ENCODE data around the gene NFE2L3. TPM values are rescaled to one million over a fixed set of nuclear protein-coding genes. Genes with fewer than 3 reads are reported as not detected.
"Not testable (repeated sequence)": the region's sequence is repeated elsewhere in the genome, so short reads cannot be mapped to it uniquely, and the experiment has no call there.

The NFE2L3 gene
- total RNA-seq, 1 donor from 2014 or later, result 9.8 TPM

DNA sequence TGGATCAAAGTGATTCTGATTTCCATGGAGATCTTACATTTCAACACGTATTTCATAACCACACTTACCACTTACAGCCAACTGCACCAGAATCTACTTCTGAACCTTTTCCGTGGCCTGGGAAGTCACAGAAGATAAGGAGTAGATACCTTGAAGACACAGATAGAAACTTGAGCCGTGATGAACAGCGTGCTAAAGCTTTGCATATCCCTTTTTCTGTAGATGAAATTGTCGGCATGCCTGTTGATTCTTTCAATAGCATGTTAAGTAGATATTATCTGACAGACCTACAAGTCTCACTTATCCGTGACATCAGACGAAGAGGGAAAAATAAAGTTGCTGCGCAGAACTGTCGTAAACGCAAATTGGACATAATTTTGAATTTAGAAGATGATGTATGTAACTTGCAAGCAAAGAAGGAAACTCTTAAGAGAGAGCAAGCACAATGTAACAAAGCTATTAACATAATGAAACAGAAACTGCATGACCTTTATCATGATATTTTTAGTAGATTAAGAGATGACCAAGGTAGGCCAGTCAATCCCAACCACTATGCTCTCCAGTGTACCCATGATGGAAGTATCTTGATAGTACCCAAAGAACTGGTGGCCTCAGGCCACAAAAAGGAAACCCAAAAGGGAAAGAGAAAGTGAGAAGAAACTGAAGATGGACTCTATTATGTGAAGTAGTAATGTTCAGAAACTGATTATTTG is 33.3 kb downstream of the NFE2L3 start:
- FAIRE-seq, result no peak
- no peak for DNase-seq (ENCODE audit: low spot score in 2 of 2)

GRCh38 chr7:26185844-26186180 is 33.8 kb downstream of the NFE2L3 start:
- DNase-seq (ENCODE audit: low spot score in 2 of 2) (no peak), FAIRE-seq (no peak)

- FAIRE-seq (no peak), DNase-seq (ENCODE audit: low spot score in 2 of 2) (no peak)
Measured at GRCh38 chr7:26186364-26187311, 34.6 kb downstream of the NFE2L3 start.

GRCh38 chr7:26187380-26188205 is 35.6 kb downstream of the NFE2L3 start:
- DNase-seq (ENCODE audit: low spot score in 2 of 2), result no peak
- FAIRE-seq, result no peak

GRCh38 chr7:26188206-26188956 is 36.4 kb downstream of the NFE2L3 start:
- FAIRE-seq (no peak), DNase-seq (ENCODE audit: low spot score in 2 of 2) (no peak)

DNA sequence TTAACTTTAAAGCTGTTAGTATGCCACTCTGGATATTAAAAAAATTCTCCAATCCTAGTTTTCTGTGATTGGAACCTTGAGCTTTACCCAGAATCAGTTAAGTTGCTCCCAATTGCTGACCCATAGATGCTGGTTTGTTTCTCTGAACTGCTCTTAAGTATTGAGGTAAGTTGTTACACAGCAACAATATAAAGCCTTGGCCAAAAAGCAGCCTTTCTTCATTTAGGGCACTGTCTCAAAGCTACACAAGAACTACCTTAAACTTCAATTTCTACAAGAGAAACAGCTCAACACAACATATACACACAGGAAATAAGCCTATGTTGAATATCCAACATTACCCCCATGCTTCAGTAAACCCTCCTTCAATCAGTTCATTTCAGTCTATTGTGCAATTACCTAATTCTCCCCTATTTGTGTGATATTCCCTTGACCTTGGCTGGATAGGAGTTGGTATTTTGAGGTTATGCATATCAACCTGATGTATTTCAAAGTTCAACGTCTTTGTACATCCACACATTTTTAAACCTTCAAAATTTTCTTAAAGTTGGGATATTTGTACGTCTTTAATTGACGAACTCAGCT is 37.1 kb downstream of the NFE2L3 start:
- FAIRE-seq, result no peak

DNA sequence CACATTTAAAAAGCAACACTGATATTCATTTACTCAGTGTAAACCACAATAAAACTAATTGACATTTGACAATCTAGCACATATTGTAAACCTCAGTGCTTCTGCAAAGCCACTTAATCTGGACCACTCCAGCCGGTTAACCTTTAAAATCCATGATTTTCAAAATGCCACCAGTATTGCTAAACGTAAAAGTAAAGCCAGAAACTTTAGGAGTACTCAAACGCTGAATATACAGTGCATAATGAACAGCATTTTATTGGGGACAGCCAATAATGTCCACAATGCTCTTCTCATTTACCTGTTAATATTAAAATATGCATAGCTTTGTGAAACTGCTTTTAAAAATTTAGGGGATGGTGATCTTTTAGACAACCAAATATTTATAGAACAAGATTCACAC is 37.7 kb downstream of the NFE2L3 start:
- DNase-seq (ENCODE audit: low spot score in 2 of 2) (no peak), FAIRE-seq (no peak)

More for the DNA sequence above, 37.1 kb downstream of the NFE2L3 start:
- DNase-seq (ENCODE audit: low spot score in 2 of 2), result no peak

- FAIRE-seq (no peak), DNase-seq (ENCODE audit: low spot score in 2 of 2) (no peak)
Measured at GRCh38 chr7:26190417-26190869, 38.4 kb downstream of the NFE2L3 start.

- FAIRE-seq (no peak), DNase-seq (ENCODE audit: low spot score in 2 of 2) (no peak)
Measured at GRCh38 chr7:26191233-26191973, 39.4 kb downstream of the NFE2L3 start.

DNA sequence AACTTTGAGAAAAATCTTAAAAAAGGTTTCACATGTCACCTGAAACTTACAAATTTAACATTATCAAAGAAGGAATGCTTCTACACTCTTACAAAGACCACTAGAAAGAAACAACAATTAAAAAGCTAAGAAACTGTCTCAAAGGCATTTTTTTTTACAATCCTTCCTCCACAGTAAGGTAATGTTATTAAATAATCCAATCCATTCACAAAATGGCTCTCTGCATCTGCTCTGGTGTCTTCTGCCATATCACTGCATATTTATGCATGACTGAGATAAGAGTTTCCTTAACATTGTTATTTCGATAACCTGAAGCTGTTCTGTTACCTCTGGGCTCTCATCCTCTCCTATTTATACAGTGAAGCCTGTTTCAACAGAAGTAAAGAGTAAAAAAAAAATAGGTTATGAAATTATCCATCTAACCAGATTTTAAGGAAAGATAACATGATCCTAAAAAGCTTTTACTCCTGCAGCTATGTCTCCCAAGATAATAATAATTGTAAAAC is 40.0 kb downstream of the NFE2L3 start:
- FAIRE-seq, result no peak
- no peak for DNase-seq (ENCODE audit: low spot score in 2 of 2)

DNA sequence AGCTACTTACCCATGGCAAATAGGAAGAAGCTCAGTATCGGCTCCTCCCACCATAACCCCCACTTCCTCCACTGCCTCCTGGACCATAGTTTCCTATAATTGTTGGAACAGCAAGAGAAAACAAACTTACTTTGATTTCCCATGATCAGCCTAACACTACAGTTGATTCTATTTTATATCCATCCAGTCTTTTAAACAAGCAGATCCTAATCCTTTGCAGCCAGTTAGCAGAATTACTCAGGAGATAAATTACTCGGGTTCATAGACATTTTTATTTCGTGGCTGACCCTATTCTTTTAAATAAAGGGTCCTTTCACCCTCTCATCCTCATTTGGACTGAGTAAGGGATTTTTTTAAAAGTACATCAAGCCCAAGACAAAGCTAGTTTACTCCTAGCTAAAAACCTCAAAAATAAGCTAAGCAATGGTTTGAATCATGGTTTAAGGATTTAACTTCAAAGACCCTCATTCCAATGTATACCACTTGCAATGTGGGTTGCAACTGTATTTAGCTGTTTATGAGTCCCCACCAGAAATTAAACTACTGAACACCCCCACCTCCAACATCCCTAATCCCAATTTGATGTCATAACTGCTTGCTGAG is 40.6 kb downstream of the NFE2L3 start:
- FAIRE-seq (no peak), DNase-seq (ENCODE audit: low spot score in 2 of 2) (no peak)

GRCh38 chr7:26193432-26194207 is 41.6 kb downstream of the NFE2L3 start:
- no peak for FAIRE-seq
- no peak for DNase-seq (ENCODE audit: low spot score in 2 of 2)

DNA sequence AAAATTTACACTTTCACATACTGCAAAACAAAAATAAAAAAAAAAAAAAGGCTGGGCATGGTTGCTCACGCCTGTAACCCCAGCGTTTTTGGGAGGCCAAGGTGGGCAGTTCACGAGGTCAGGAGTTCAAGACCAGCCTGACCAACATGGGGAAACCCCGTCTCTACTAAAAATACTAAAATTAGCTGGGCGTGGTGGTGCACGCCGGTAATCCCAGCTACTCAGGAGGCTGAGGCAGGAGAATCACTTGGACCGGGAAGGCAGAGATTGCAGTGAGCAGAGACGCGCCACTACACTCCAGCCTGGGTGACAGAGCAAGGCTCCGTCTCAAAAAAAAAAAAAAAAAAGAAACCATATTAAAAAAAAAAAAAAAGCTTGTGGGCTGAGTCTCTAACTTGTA is 42.8 kb downstream of the NFE2L3 start:
- not testable (repeated sequence) for FAIRE-seq; DNase-seq (ENCODE audit: low spot score in 2 of 2)

GRCh38 chr7:26195182-26195581 is 43.2 kb downstream of the NFE2L3 start:
- no peak for DNase-seq (ENCODE audit: low spot score in 2 of 2)
- FAIRE-seq, result no peak

DNA sequence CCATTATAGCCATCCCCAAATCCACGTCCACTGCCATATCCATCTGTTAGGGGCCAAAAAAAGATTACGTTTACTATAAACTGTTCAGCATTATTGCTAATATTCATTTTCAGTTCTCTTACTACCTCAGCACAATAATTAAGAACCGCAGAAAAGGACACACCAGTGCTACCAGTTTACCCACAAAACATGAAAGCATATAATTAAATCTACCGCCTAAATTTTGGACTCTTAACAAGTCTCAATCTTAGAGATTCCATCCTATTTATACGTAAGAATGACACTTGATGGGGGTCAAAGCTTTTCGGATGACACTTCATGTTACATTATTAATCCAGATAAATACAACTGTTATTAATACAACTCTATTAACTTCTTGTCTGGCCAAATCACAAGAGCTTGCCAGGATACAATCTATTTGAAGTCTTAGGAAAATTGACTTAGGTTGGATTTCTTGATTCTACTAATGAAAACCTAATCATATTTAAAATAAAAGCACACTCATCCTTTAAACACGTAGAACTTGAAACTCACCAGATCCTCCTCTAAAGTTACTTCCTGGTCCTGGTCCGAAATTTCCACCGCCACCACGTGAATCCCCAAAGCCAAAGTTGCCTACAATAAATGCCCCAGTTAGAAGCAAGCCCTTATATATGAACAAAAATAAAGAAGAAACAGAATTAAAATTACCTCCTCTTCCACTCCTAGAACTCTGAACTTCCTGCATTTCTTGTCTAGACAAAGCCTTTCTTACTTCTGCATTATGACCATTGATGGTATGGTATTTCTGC is 44.1 kb downstream of the NFE2L3 start:
- FAIRE-seq (no peak), DNase-seq (ENCODE audit: low spot score in 2 of 2) (no peak)

DNA sequence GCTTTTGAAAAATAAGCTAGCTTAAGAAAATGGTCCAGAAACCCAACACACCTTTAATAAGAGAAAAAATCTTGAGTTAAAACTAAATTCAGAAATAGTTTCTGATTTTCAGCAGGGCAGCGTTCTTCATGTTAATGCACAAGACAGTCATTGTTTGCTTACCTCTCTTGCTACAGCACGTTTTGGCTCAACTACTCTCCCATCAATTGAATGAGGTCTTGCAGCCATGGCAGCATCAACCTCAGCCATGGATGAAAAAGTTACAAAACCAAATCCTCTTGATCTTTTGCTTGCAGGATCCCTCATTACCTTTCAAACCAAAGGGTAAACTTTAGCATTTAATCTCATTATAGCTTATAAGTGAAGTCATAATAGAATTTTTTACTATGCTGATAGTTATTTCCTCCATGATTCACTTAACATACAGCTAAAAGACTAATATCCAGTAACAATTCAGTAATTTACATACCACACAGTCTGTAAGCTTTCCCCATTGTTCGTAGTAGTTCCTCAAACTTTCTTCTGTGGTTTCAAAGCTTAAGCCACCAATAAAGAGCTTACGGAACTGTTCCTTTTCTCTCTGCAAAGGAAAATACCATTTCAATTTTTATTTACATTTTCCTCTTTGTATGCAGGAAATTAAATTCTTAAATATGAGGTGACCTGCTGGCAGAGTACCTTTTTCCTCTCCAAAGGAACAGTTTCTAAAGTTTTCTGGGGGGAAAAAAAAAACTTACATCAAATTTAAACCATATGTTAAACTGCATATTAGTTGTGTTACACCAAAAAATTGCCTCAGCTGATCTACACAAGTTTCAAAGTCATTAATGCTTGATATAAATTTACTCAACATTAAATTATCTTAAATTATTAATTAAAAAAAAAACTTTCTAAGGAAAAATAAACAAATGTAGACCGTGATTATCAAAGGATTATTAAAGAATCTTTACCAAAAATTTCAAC is 45.4 kb downstream of the NFE2L3 start:
- FAIRE-seq (no peak), DNase-seq (ENCODE audit: low spot score in 2 of 2) (no peak)
